ENCODE measurements around the gene VEGFB. TPM values are rescaled to one million over a fixed set of nuclear protein-coding genes. Genes with fewer than 3 reads are reported as not detected.
A peak's percentile ranks its signal among the peaks of the same experiment; 100 is the strongest.

The VEGFB gene
- total RNA-seq, 2 donors from 2014 or later, result 81.8 to 107 TPM

DNA sequence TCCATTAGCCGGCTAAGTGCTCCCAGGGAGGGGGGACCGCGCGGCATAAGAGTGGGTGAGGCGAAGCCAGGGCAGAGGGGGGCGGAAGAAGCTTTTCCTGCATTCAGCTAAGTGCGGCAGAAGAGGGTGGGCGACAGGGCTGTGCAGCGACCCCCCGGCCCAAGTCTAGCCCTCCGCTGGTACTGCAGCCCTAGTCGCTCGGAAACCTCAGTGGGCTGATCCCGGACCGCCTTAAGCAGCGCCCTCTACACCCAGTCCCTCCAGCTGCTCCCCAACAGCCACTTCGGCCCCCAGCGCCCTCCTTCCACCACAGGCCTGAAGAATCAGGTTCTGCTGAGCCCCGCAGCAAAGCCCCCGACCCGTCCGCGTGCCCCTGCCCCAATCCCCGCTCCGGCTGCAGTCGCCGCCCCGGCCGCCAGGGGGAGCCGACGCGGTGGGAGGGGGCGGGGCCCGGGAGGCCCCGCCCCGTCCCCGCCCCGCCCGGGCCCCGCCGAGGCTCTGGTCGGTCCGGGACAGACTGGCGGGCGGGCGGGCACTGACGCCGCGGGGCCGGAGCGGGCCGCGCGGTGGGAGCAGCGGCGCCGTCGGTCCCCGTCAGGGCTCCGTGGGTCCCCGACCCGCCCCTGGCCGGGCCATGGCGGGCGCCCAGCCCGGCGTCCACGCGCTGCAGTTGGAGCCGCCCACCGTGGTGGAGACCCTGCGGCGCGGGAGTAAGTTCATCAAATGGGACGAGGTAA is 16.8 kb downstream of the VEGFB start, which contains the start of gene PLCB3:
PLCB3 (plus strand) TSS at position 515 of the 737 bp plus-strand sequence; CDS start at position 635, 120 bp downstream.
- Histone ChIP-seq H3K27me3 (replicated peaks; ENCODE audit: insufficient read depth) (no peaks in the 10 kb centered on the region), H3K9me3 (no peaks in the 10 kb centered on the region), H3K36me3 (peaks cover 10% of the 10 kb centered on the region), H3K4me3 (peak within 1 kb of the TSS; percentile 82), H3K4me1 (ENCODE audit: control insufficient read depth in 1 of 2, low read depth in 2 of 2) (peaks cover 19 to 37% of the 10 kb centered on the region in 2 donors), H3K27ac (peak within 1 kb of the TSS; percentile 61 to 63)
- TF ChIP-seq, protein P1, sequence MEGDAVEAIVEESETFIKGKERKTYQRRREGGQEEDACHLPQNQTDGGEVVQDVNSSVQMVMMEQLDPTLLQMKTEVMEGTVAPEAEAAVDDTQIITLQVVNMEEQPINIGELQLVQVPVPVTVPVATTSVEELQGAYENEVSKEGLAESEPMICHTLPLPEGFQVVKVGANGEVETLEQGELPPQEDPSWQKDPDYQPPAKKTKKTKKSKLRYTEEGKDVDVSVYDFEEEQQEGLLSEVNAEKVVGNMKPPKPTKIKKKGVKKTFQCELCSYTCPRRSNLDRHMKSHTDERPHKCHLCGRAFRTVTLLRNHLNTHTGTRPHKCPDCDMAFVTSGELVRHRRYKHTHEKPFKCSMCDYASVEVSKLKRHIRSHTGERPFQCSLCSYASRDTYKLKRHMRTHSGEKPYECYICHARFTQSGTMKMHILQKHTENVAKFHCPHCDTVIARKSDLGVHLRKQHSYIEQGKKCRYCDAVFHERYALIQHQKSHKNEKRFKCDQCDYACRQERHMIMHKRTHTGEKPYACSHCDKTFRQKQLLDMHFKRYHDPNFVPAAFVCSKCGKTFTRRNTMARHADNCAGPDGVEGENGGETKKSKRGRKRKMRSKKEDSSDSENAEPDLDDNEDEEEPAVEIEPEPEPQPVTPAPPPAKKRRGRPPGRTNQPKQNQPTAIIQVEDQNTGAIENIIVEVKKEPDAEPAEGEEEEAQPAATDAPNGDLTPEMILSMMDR (IDR thresholded peaks at IDR 0.05), result peak; percentile 82
- DNase-seq (ENCODE audit: low spot score) (no peak), ATAC-seq (ENCODE audit: insufficient number of reproducible peaks, low FRiP score, low read depth) (peak; percentile 14)

DNA sequence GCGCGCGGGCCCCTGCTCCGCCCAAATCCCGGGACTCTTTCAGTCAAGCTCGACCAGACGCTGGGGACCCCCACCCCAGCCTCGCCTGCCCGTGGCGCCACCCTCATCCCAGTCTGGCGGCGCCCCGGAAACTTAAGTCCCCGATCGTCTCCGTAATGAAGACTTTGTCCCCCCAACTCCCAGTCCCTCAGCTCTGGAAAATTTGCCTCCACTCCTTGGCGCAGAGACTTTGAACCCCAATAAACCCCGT is 17.3 kb downstream of the VEGFB start:
- peaks cover 15% of the 10 kb centered on the region for H3K36me3 ChIP-seq
- peak overlapping the region; percentile 61 to 63 for H3K27ac ChIP-seq
- H3K9me3 ChIP-seq, result no peaks in the 10 kb centered on the region
- peak overlapping the region; percentile 82 for H3K4me3 ChIP-seq
- TF ChIP-seq, protein P1 (IDR thresholded peaks at IDR 0.05), result no peak
- H3K4me1 ChIP-seq (ENCODE audit: control insufficient read depth in 1 of 2, low read depth in 2 of 2), result peaks cover 19 to 37% of the 10 kb centered on the region in 2 donors
- no peaks in the 10 kb centered on the region for H3K27me3 ChIP-seq (replicated peaks; ENCODE audit: insufficient read depth)
- ATAC-seq (ENCODE audit: insufficient number of reproducible peaks, low FRiP score, low read depth) (no peak), DNase-seq (ENCODE audit: low spot score) (no peak)

DNA sequence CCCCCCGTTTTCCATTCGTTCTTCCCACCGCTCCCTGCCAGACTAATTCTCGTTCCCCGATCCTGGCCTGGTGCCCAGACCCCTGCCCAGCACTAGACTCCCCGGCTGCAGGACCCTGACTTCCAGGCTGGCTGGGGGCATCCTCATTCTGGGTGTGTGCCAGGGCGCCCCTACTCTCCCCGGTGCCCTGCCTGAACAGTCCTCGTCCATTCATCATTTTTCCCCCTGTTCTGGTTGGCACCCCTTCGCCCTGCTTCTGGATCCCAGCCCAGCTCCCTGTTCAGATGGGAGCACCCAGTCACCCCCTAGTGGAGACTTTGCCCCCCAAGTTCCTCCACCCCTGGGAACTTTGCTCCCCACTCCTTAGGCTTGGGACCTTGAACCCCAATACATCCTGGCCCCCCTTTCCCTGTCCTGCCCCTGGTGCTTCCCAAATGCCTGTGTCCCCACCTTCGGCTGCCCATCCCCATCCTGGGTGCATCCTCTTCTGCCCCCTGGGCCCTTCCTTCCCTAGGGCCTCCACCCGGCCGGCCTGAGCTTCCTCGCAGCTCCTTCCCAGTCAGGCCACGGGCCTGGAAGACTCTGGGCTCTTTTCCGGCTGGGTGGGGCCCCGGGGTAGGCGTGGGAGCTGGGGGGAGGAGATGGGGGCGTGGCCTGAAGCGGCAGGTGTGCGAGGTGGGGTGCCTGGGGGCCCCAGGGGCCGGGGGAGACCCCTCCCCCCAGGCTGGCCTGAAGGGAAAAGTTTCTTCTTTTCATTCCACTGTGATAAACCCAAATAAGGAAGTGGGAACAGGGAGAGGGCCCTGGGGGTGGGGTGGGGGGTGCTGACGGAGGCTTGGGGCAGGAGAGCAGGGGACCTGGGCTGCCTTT is 17.9 kb downstream of the VEGFB start:
- peaks cover 19 to 37% of the 10 kb centered on the region in 2 donors for H3K4me1 ChIP-seq (ENCODE audit: control insufficient read depth in 1 of 2, low read depth in 2 of 2)
- H3K9me3 ChIP-seq, result no peaks in the 10 kb centered on the region
- H3K4me3 ChIP-seq, result peak overlapping the region; percentile 82
- no peaks in the 10 kb centered on the region for H3K27me3 ChIP-seq (replicated peaks; ENCODE audit: insufficient read depth)
- H3K36me3 ChIP-seq, result peaks cover 16% of the 10 kb centered on the region
- ATAC-seq (ENCODE audit: insufficient number of reproducible peaks, low FRiP score, low read depth), result no peak
- TF ChIP-seq, protein P1 (IDR thresholded peaks at IDR 0.05), result peak; percentile 16
- H3K27ac ChIP-seq, result peak overlapping the region; percentile 61 to 63
- DNase-seq (ENCODE audit: low spot score), result no peak

DNA sequence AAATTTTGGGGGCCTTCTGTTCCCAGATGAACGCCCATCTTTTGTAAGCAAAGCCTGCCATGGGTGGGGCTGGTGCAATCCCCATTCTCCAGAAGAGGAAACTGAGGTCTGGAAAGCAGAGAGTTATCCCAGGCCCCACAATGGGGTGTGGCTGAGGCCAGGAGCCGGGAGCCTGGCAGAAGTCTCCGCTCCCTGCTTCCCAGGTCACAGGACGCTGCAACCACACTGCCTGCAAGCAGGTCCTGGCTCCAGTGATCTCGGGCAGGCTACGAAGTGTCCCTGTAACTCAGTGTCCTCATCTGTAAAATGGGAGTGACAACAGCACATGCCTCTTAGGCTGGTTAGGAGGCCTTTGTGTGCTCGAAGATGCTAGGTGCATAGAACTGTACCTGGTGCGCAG is 18.7 kb downstream of the VEGFB start:
- Histone ChIP-seq H3K4me1 (ENCODE audit: control insufficient read depth in 1 of 2, low read depth in 2 of 2) (peaks cover 19 to 31% of the 10 kb centered on the region in 2 donors), H3K27ac (peak overlapping the region in 1 of 2 donors; percentile 61), H3K27me3 (replicated peaks; ENCODE audit: insufficient read depth) (no peaks in the 10 kb centered on the region), H3K36me3 (peaks cover 17% of the 10 kb centered on the region), H3K9me3 (no peaks in the 10 kb centered on the region), H3K4me3 (peak overlapping the region; percentile 82)
- TF ChIP-seq, protein P1 (IDR thresholded peaks at IDR 0.05), result no peak
- no peak for ATAC-seq (ENCODE audit: insufficient number of reproducible peaks, low FRiP score, low read depth)
- no peak for DNase-seq (ENCODE audit: low spot score)

DNA sequence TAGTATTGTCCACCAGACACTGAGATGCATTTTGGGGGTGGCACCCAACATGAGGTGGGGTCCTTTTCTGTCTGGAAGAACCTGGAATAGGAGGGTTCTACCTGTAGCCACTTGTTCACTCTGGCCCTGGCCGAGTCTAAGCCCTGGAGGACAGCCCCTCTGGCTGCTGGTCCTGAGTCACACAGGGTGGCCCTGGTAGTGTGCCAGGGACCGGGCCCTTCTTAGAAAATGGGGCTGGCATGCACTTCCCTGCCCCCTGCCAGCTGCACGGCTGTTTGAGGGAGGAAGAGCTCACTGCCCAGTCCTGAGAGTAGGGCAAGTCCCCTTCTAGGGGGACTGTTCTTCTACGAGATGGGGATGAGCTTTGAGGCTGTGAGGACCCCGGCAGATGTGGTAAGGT is 19.1 kb downstream of the VEGFB start:
- no peak for DNase-seq (ENCODE audit: low spot score)
- no peak for ATAC-seq (ENCODE audit: insufficient number of reproducible peaks, low FRiP score, low read depth)
- Histone ChIP-seq H3K36me3 (peaks cover 21% of the 10 kb centered on the region), H3K4me3 (no peak overlapping the region), H3K27me3 (replicated peaks; ENCODE audit: insufficient read depth) (no peaks in the 10 kb centered on the region), H3K27ac (peak overlapping the region in 1 of 2 donors; percentile 61), H3K4me1 (ENCODE audit: control insufficient read depth in 1 of 2, low read depth in 2 of 2) (peaks cover 19 to 31% of the 10 kb centered on the region in 2 donors), H3K9me3 (no peaks in the 10 kb centered on the region)
- TF ChIP-seq, protein P1 (IDR thresholded peaks at IDR 0.05), result no peak
